Osteocyte (in vitro differentiated cells): Measurements from ENCODE around the gene DENND4A. TPM values are rescaled to one million over a fixed set of nuclear protein-coding genes. Genes with fewer than 3 reads are reported as not detected.
A peak's percentile ranks its signal among the peaks of the same experiment; 100 is the strongest.
"Not testable (repeated sequence)": the region's sequence is repeated elsewhere in the genome, so short reads cannot be mapped to it uniquely, and the experiment has no call there.

ENCODE experiments used
- DNase-seq: peaks from one replicate; pipeline ENCODE4 v3.0.0; 2021; ENCODE audit warnings: mixed read lengths; ENCODE audit not compliant: unreplicated experiment; ENCODE audit errors: extremely low spot score
- H3K27ac Mint-ChIP-seq: one replicate; pipeline ENCODE4 v1.8.0; 2021; ENCODE audit warnings: mild to moderate bottlenecking, mixed read lengths; ENCODE audit not compliant: unreplicated experiment
- H3K27me3 Mint-ChIP-seq: one replicate; pipeline ENCODE4 v1.8.0; 2021; ENCODE audit warnings: mixed read lengths; ENCODE audit not compliant: unreplicated experiment
- H3K36me3 Mint-ChIP-seq: one replicate; pipeline ENCODE4 v1.8.0; 2021; ENCODE audit warnings: mixed read lengths; ENCODE audit not compliant: unreplicated experiment
- H3K4me1 Mint-ChIP-seq: one replicate; pipeline ENCODE4 v1.8.0; 2021; ENCODE audit warnings: mixed read lengths; ENCODE audit not compliant: unreplicated experiment
- H3K4me3 Mint-ChIP-seq: one replicate; pipeline ENCODE4 v1.8.0; 2021; ENCODE audit warnings: mild to moderate bottlenecking, moderate library complexity, mixed read lengths; ENCODE audit not compliant: unreplicated experiment
- H3K9me3 Mint-ChIP-seq: one replicate; pipeline ENCODE4 v1.8.0; 2021; ENCODE audit warnings: mixed read lengths; ENCODE audit not compliant: unreplicated experiment
- total RNA-seq: library from RNA; stranded (reverse); gene quantifications from 2 replicates; pipeline ENCODE4 v1.2.1, GENCODE V29; 2021
- TF ChIP-seq, protein P1 (sequence below): fragments of 200-600 bp; sonication (generic); IDR thresholded peaks from 2 replicates; pipeline ENCODE4 v1.5.0; 2021; ENCODE audit warnings: antibody characterized with exemption, mild to moderate bottlenecking, moderate library complexity

DENND4A gene
- total RNA-seq, 1 donor from 2014 or later = 24.5 TPM

DNA sequence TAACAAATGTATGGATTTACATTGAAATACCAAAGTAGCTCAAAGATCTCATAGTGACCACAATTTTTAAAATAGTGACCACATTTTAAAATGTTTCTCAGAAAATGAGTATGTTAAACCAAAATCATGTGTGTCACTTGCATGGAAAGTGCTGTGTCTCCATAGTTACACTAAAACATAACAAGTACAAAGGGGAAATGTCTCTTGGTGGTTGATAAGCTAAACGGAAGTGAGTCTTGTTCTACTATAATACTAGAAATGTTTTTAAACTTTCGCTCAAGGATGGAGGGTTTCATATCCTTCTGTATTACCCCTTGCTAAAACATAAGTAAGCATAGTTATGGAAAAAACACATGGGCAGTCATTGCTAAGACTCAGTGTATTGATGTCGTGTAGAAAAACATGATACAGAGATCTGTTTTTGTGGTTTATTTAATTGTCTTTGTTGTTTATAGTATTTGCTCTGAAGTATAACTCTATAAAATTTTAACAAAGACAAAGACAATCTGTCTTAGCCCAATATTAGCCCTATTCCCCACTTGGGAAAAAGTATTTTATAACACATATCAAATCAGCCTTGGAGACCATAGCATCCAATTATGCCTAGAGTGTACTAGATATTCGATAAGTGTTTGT, 27.0 kb upstream of the DENND4A start:
- H3K27me3 Mint-ChIP-seq = peaks cover 7% of the 10 kb centered on the region
- TF ChIP-seq, protein P1, sequence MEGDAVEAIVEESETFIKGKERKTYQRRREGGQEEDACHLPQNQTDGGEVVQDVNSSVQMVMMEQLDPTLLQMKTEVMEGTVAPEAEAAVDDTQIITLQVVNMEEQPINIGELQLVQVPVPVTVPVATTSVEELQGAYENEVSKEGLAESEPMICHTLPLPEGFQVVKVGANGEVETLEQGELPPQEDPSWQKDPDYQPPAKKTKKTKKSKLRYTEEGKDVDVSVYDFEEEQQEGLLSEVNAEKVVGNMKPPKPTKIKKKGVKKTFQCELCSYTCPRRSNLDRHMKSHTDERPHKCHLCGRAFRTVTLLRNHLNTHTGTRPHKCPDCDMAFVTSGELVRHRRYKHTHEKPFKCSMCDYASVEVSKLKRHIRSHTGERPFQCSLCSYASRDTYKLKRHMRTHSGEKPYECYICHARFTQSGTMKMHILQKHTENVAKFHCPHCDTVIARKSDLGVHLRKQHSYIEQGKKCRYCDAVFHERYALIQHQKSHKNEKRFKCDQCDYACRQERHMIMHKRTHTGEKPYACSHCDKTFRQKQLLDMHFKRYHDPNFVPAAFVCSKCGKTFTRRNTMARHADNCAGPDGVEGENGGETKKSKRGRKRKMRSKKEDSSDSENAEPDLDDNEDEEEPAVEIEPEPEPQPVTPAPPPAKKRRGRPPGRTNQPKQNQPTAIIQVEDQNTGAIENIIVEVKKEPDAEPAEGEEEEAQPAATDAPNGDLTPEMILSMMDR = no peak
- H3K36me3 Mint-ChIP-seq = no peaks in the 10 kb centered on the region
- H3K4me1 Mint-ChIP-seq = peaks cover 20% of the 10 kb centered on the region
- DNase-seq = no peak
- no peak overlapping the region for H3K4me3 Mint-ChIP-seq
- no peaks in the 10 kb centered on the region for H3K9me3 Mint-ChIP-seq
- no peak overlapping the region for H3K27ac Mint-ChIP-seq

DNA sequence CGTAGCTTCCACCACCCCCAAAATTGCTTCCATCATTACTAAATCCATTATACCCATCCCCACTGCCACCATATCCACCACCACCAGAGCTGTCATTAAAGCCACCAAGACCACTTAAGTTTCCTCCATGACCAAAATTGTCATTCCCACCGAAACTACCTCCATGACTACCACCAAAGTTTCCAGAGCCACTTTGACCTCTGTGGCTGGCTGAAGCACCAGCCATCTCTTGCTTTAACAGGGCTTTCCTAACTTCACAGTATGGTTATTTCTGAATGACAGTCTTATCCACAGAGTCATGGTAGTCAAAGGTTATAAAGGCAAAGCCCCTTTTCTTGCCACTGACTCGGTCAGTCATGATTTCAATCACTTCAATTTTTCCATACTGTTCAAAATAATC, 24.3 kb upstream of the DENND4A start:
- Mint-ChIP-seq H3K27me3 (peaks cover 7% of the 10 kb centered on the region), H3K36me3 (peaks cover 3% of the 10 kb centered on the region), H3K4me3 (no peak overlapping the region), H3K27ac (no peak overlapping the region), H3K9me3 (peaks cover 4% of the 10 kb centered on the region), H3K4me1 (peaks cover 13% of the 10 kb centered on the region)
- TF ChIP-seq, protein P1 = no peak
- no peak for DNase-seq

DNA sequence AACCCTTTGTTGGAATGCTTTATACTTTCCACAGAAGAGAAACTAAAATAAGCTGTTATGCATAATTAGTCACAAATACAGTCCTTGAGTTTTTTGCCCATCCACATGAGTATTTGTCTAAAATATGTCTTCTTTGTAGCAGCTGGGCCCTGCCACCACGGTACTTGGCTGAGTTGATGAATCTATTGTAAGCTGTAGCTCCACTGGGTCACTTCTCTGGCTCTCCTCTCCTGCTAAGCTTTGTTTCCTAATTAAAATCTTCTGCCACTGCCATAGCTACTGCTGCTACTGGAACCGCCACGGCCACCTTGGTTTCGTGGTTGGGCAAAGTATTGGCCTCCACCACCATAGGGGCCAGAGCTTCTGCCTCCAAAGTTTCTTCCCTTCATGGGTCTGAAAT, 23.9 kb upstream of the DENND4A start:
- DNase-seq = peak; percentile 34
- not testable (repeated sequence) for H3K27ac Mint-ChIP-seq, H3K27me3 Mint-ChIP-seq, H3K36me3 Mint-ChIP-seq, H3K4me1 Mint-ChIP-seq, H3K4me3 Mint-ChIP-seq, H3K9me3 Mint-ChIP-seq

DNA sequence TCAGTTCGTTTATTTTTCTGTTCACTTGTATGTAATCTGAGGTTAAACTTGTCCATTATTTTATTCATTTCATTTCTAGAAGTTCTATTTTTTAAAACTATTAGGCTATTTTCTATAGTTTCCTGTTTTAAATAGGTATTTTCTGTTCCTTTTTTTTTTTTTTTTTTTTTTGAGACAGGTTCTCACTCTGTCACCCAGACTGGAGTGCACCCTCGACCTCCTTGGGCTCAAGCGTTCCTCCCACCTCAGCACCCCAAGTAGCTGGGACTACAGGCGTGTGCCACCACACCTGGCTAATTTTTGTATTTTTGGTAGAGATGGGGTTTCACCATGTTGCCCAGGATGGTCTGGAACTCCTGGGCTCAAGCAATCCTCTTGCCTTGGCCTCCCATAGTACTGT, 22.2 kb upstream of the DENND4A start:
- not testable (repeated sequence) for H3K4me3 Mint-ChIP-seq, H3K27me3 Mint-ChIP-seq, H3K27ac Mint-ChIP-seq, H3K36me3 Mint-ChIP-seq, H3K9me3 Mint-ChIP-seq, H3K4me1 Mint-ChIP-seq
- peak; percentile 7 for DNase-seq

DNA sequence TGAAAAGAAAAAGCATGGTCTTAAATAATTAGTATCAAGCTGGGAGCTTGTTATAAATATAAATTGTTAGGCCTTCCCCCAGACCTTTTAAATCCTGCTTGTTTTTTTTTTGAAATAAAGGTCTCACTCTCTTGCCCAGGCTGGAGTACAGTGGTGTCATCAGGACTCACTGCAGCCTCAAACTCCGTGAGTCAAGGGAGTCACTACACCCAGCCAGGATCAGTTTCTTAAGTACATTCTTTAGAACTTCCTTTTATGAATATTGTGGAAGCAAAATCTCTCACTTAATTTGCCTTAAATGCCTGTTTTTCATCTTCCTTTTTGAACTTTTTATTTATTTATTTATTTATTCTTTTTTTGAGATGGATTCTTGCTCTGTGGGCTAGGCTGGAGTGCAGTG, 20.8 kb upstream of the DENND4A start:
- H3K9me3 Mint-ChIP-seq = peaks cover 4% of the 10 kb centered on the region
- H3K27me3 Mint-ChIP-seq = peaks cover 1% of the 10 kb centered on the region
- H3K4me1 Mint-ChIP-seq = no peaks in the 10 kb centered on the region
- H3K4me3 Mint-ChIP-seq = no peak overlapping the region
- no peak for DNase-seq
- TF ChIP-seq, protein P1 = no peak
- peaks cover 3% of the 10 kb centered on the region for H3K36me3 Mint-ChIP-seq
- no peak overlapping the region for H3K27ac Mint-ChIP-seq

DNA sequence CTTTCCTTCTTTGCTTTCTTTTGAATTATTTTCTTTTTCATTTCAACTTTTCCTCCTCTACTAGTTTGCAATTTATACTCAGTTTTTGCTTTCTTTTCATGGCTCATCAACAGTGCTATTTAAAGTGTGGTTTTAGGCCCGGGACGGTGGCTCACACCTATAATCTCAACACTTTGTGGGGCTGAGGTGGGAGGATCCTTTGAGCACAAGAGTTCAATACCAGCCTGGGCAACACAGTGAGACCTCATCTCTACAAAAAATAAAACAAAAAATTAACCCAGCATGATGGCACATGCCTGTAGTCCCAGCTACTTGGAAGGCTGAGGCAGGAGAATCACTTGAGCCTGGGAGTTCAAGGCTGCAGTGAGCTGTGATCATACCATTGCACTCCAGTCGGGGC, 20.4 kb upstream of the DENND4A start:
- H3K27ac Mint-ChIP-seq = no peak overlapping the region
- peaks cover 3% of the 10 kb centered on the region for H3K36me3 Mint-ChIP-seq
- DNase-seq = no peak
- TF ChIP-seq, protein P1 = no peak
- H3K9me3 Mint-ChIP-seq = peaks cover 4% of the 10 kb centered on the region
- no peaks in the 10 kb centered on the region for H3K4me1 Mint-ChIP-seq
- H3K27me3 Mint-ChIP-seq = no peaks in the 10 kb centered on the region
- H3K4me3 Mint-ChIP-seq = no peak overlapping the region
